ENCODE results near the gene ADAM10. TPM values are rescaled to one million over a fixed set of nuclear protein-coding genes. Genes with fewer than 3 reads are reported as not detected.

ADAM10 gene
- total and polyA plus RNA-seq, 2 of the 8 experiments (the other 6 are each of a cell fraction or from before 2014, with no cell fraction given): 46.5 to 163 TPM

- 94% methylated on average over 1 of the region's 1 CpG; no CpG with 5 or more reads in 1 of the 2 experiments for WGBS, 2 experiments (ENCODE audit: extremely low coverage in 1 of 2, insufficient coverage in 1 of 2, insufficient read length in 1 of 2, insufficient replicate concordance in 2 of 2, low coverage in 1 of 2, low lambda C conversion rate in 2 of 2, missing lambda C conversion rate in 1 of 2)
- H3K4me1 ChIP-seq (replicated peaks in 1 of 4; ENCODE audit: control insufficient read depth in 3 of 4, insufficient read depth in 4 of 4, low read length in 3 of 4): no peaks in the 10 kb centered on the region
- TF ChIP-seq TAF7 (optimal IDR thresholded peaks at IDR 0.05; ENCODE audit: borderline replicate concordance, low read depth, low read length) (no peak), ATF2 (IDR thresholded peaks at IDR 0.05; ENCODE audit: low read length) (no peak), RAD21 (IDR thresholded peaks at IDR 0.05 in 1 of 2, conservative IDR thresholded peaks at IDR 0.05 in 1 of 2; ENCODE audit: low read depth in 2 of 2, low read length in 2 of 2) (peak in 1 of 2 experiments; percentile 12; a peak in 2 of 4 replicates), JUN (IDR thresholded peaks at IDR 0.05; ENCODE audit: low read depth, low read length) (no peak), HDAC6 (IDR thresholded peaks at IDR 0.05; ENCODE audit: low read depth, low read length) (no peak), KDM1A (IDR thresholded peaks at IDR 0.05; ENCODE audit: borderline replicate concordance, low read length) (peak; percentile 53; the same call in 1 of the 2 replicates), TBP (IDR thresholded peaks at IDR 0.05; ENCODE audit: low read depth, low read length) (no peak), CBX8 (IDR thresholded peaks at IDR 0.05; ENCODE audit: borderline replicate concordance, low read depth, low read length) (no peak), GABPA (IDR thresholded peaks at IDR 0.05; ENCODE audit: borderline replicate concordance, insufficient read depth, low read length) (no peak), CHD1 (IDR thresholded peaks at IDR 0.05; ENCODE audit: low read depth, low read length) (no peak), CREB1 (IDR thresholded peaks at IDR 0.05) (no peak), RXRA (IDR thresholded peaks at IDR 0.05; ENCODE audit: insufficient read depth, low read depth, low read length) (no peak)
Measured at GRCh38 chr15:58761010-58761388, 11.5 kb upstream of the ADAM10 start.

More at GRCh38 chr15:58761010-58761388, 11.5 kb upstream of the ADAM10 start:
- no peaks in the 10 kb centered on the region for H3K79me2 ChIP-seq (ENCODE audit: control insufficient read depth in 1 of 2, insufficient read depth in 2 of 2, low read length in 2 of 2)
- H2BK20ac ChIP-seq (ENCODE audit: low read length): no peak overlapping the region
- H4K20me1 ChIP-seq (replicated peaks in 1 of 2; ENCODE audit: control insufficient read depth in 1 of 2, insufficient read depth in 2 of 2, low read length in 2 of 2): no peaks in the 10 kb centered on the region
- FAIRE-seq (no peak), DNase-seq (ENCODE audit: low read depth in 1 of 2, low spot score in 2 of 2) (no peak)
- H2BK5ac ChIP-seq (ENCODE audit: low read depth, low read length): no peak overlapping the region
- no peak overlapping the region for H3K27ac ChIP-seq (ENCODE audit: low read depth, low read length)
- no peak overlapping the region for H2BK15ac ChIP-seq (ENCODE audit: low read length)
- CTCF ChIA-PET (ENCODE audit: partially characterized antibody): interaction anchor here (0.6 to 1.3 kb wide), 6 partner anchors 9 to 1501 kb away, joined by 3 to 4 read pairs (median 3); no protein-coding TSS in a partner anchor
- no peaks in the 10 kb centered on the region for H3K79me1 ChIP-seq (ENCODE audit: low read depth, low read length)
- no peak overlapping the region for H3K14ac ChIP-seq (ENCODE audit: insufficient read length)
- no peak overlapping the region for H4K5ac ChIP-seq (ENCODE audit: insufficient read length, low read depth, low read length)
- no peak overlapping the region for H3K4me3 ChIP-seq (ENCODE audit: extremely low read depth in 1 of 4, insufficient read depth in 2 of 4, low read depth in 3 of 4, low read length in 4 of 4)
- no peak overlapping the region for H3K18ac ChIP-seq (ENCODE audit: extremely low read depth, low read length)
- H3K36me3 ChIP-seq (ENCODE audit: control insufficient read depth in 2 of 4, insufficient read depth in 4 of 4, low read length in 3 of 4): no peaks in the 10 kb centered on the region
- H3K9me3 ChIP-seq (ENCODE audit: insufficient read depth in 2 of 2, low read depth in 1 of 2, low read length in 1 of 2): no peaks in the 10 kb centered on the region
- H2BK120ac ChIP-seq (replicated peaks; ENCODE audit: low read depth, low read length): no peak overlapping the region
- H2AFZ ChIP-seq (ENCODE audit: low read length): no peak overlapping the region
- no peaks in the 10 kb centered on the region for H3K27me3 ChIP-seq (replicated peaks in 1 of 4; ENCODE audit: control insufficient read depth in 3 of 4, extremely low read depth in 1 of 4, insufficient read depth in 3 of 4, low read length in 3 of 4)
- H3K4me2 ChIP-seq (ENCODE audit: insufficient read depth in 1 of 2, low read depth in 2 of 2, low read length in 2 of 2): no peak overlapping the region
- H3K56ac ChIP-seq (replicated peaks; ENCODE audit: insufficient read length, low read depth, low read length): no peak overlapping the region
- H2BK12ac ChIP-seq (ENCODE audit: low read depth, low read length): no peak overlapping the region
- no peak overlapping the region for H2AK5ac ChIP-seq (ENCODE audit: low read depth, low read length)
- no peak overlapping the region for H4K91ac ChIP-seq (replicated peaks; ENCODE audit: insufficient read length, low read length)
- no peak overlapping the region for H3K4ac ChIP-seq (replicated peaks; ENCODE audit: insufficient read length, low read depth, low read length)
- no peak overlapping the region for H3K9ac ChIP-seq (replicated peaks in 1 of 4; ENCODE audit: extremely low read depth in 1 of 4, low read depth in 3 of 4, low read length in 3 of 4)
- no peak overlapping the region for H3K23ac ChIP-seq (ENCODE audit: insufficient read length)
- POLR2A ChIA-PET (ENCODE audit: partially characterized antibody): interaction anchor here (1.6 to 2.1 kb wide), 2 partner anchors 10 to 11 kb away, joined by 7 read pairs; partner anchors contain the start of genes ADAM10 and MINDY2
- H3K23me2 ChIP-seq (ENCODE audit: low read depth, low read length): no peaks in the 10 kb centered on the region
- H4K8ac ChIP-seq (ENCODE audit: extremely low read depth, insufficient read depth, low read length): no peak overlapping the region

Measured in H1 (cell line).